ENCODE results near the gene FUZ. TPM values are rescaled to one million over a fixed set of nuclear protein-coding genes. Genes with fewer than 3 reads are reported as not detected.

Gene FUZ, protein sequence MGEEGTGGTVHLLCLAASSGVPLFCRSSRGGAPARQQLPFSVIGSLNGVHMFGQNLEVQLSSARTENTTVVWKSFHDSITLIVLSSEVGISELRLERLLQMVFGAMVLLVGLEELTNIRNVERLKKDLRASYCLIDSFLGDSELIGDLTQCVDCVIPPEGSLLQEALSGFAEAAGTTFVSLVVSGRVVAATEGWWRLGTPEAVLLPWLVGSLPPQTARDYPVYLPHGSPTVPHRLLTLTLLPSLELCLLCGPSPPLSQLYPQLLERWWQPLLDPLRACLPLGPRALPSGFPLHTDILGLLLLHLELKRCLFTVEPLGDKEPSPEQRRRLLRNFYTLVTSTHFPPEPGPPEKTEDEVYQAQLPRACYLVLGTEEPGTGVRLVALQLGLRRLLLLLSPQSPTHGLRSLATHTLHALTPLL
- total RNA-seq (2021; ENCODE audit: unreplicated experiment) (1.1 TPM), Bru-seq, nascent RNA (percentile 17 among the genes with signal in this experiment), BruChase-seq, experiment 1, labeled RNA remaining after a 6-hour chase (percentile 14 among the genes with signal in this experiment), BruChase-seq, experiment 2, labeled RNA remaining after a 2-hour chase (percentile 19 among the genes with signal in this experiment)
- 1.0 and 2.3 TPM in 2 replicates for polyA plus RNA-seq (2012)
- long read RNA-seq, result 0 reads

GRCh38 chr19:49812997-49813861 is at the start of gene FUZ:
FUZ (minus strand) TSS chr19:49813292; CDS start chr19:49813106, 186 bp downstream.
- TF ChIP-seq EGR1 (IDR thresholded peaks at IDR 0.05; ENCODE audit: low read depth) (peak; percentile 90), EZH2 (IDR thresholded peaks at IDR 0.05) (no peak), SP1 (IDR thresholded peaks at IDR 0.05; ENCODE audit: low read depth) (peak; percentile 53; the same call in 1 of the 2 replicates), POLR2AphosphoS5 (IDR thresholded peaks at IDR 0.05; ENCODE audit: low read depth, low read length) (peak; percentile 45; the same call in 1 of the 2 replicates), YY1 (IDR thresholded peaks at IDR 0.05; ENCODE audit: extremely low read depth, insufficient replicate concordance, low read depth, low read length) (peak; percentile 99), JUND (IDR thresholded peaks at IDR 0.05) (no peak), TCF7L2 (IDR thresholded peaks at IDR 0.05; ENCODE audit: borderline replicate concordance, extremely low read depth, insufficient read depth, insufficient read length) (peak; percentile 89)

More at GRCh38 chr19:49812997-49813861, at the start of gene FUZ:
- peak within 1 kb of the TSS; percentile 47 for H3K27ac ChIP-seq (ENCODE audit: low read depth, low read length)
- H3K4me3 ChIP-seq (replicated peaks in 1 of 2; ENCODE audit: low read depth in 1 of 2, low read length in 2 of 2), result peak within 1 kb of the TSS; percentile 36 to 49
- RAD21 ChIA-PET (ENCODE audit: low non-redundant PET in 1 of 2, low total read pairs in 2 of 2, uncharacterized antibody in 2 of 2, unreplicated experiment in 2 of 2), result no interaction called here
- DNase-seq (ENCODE audit: low read depth, low spot score) (peak; percentile 98), ATAC-seq (peak; percentile 63)
- peaks cover 15 to 44% of the 10 kb centered on the region in 2 experiments for H3K4me1 ChIP-seq (ENCODE audit: control insufficient read depth in 1 of 2, insufficient read depth in 2 of 2, low read length in 2 of 2)
- H3K36me3 ChIP-seq (ENCODE audit: control insufficient read depth in 1 of 2, insufficient read depth in 2 of 2, low read length in 2 of 2), result no peaks in the 10 kb centered on the region
- peak within 1 kb of the TSS; percentile 99 for H2AFZ ChIP-seq (ENCODE audit: low read depth, low read length, poor library complexity, severe bottlenecking)
- no peaks in the 10 kb centered on the region for H3K9me2 ChIP-seq (ENCODE audit: insufficient read depth)
- POLR2A ChIA-PET, result no interaction called here
- intact Hi-C loops (cut with micrococcal nuclease), result no loop called here
- no peaks in the 10 kb centered on the region for H3K27me3 ChIP-seq (ENCODE audit: insufficient read depth, low read length)
- CTCF ChIA-PET, result no interaction called here
- H3K9me3 ChIP-seq (ENCODE audit: control insufficient read depth in 1 of 2, insufficient read depth in 1 of 2, low read depth in 1 of 2, low read length in 2 of 2), result no peaks in the 10 kb centered on the region
- peak within 1 kb of the TSS; percentile 49; the same call in 1 of the 2 replicates for H3K9ac ChIP-seq (ENCODE audit: low read length)
- H3K4me2 ChIP-seq (ENCODE audit: low read length), result peak within 1 kb of the TSS; percentile 78
- no peaks in the 10 kb centered on the region for H4K20me1 ChIP-seq (ENCODE audit: insufficient read depth)
- no TSS peak for BruUV-seq (replicated peaks)
- H3K79me2 ChIP-seq (ENCODE audit: insufficient read depth, low read length), result peaks cover 1% of the 10 kb centered on the region; the same call in 1 of the 2 replicates

Measured in HCT116 (cell line).